Neural progenitor cell (in vitro differentiated cells): ENCODE data around the gene HEMGN. TPM values are rescaled to one million over a fixed set of nuclear protein-coding genes. Genes with fewer than 3 reads are reported as not detected.
A peak's percentile ranks its signal among the peaks of the same experiment; 100 is the strongest.

Experiments
- DNase-seq: peaks from one replicate; pipeline ENCODE4 v3.0.0-alpha.2; 2016; ENCODE audit warnings: low spot score
- H2AFZ ChIP-seq: fragments of 200-600 bp; sonication (generic); replicated peaks from 2 replicates; pipeline ENCODE4 v1.6.1; 2016; ENCODE audit warnings: antibody characterized with exemption
- H3F3A ChIP-seq: fragments of 200-600 bp; sonication (generic); 2 replicates; pipeline ENCODE4 v1.6.1; 2016; ENCODE audit warnings: antibody characterized with exemption, low read depth
- H3K27ac ChIP-seq: fragments of 200-600 bp; sonication (generic); 2 replicates; pipeline ENCODE4 v1.5.1; 2016; ENCODE audit warnings: mild to moderate bottlenecking
- H3K27me3 ChIP-seq: fragments of 200-600 bp; sonication (generic); 2 replicates; pipeline ENCODE4 v1.6.1; 2016; ENCODE audit warnings: mild to moderate bottlenecking, moderate library complexity
- H3K36me3 ChIP-seq: fragments of 200-600 bp; sonication (generic); 2 replicates; pipeline ENCODE4 v1.5.1; 2016
- H3K4me1 ChIP-seq: fragments of 200-600 bp; sonication (generic); 2 replicates; pipeline ENCODE4 v1.6.1; 2016; ENCODE audit warnings: mixed run types
- H3K4me2 ChIP-seq: fragments of 200-600 bp; sonication (generic); 2 replicates; pipeline ENCODE4 v1.6.1; 2016
- H3K4me3 ChIP-seq: fragments of 200-600 bp; sonication (generic); 2 replicates; pipeline ENCODE4 v1.5.1; 2016
- H3K79me2 ChIP-seq: fragments of 200-600 bp; sonication (generic); 2 replicates; pipeline ENCODE4 v1.6.1; 2016; ENCODE audit warnings: low read depth
- H3K9ac ChIP-seq: fragments of 200-600 bp; sonication (generic); 2 replicates; pipeline ENCODE4 v1.6.1; 2016
- H3K9me3 ChIP-seq: fragments of 200-600 bp; sonication (generic); 2 replicates; pipeline ENCODE4 v1.5.1; 2016; ENCODE audit warnings: low read depth
- H4K20me1 ChIP-seq: fragments of 200-600 bp; sonication (generic); 2 replicates; pipeline ENCODE4 v1.6.1; 2016; ENCODE audit warnings: low read depth
- H3K27ac Mint-ChIP-seq: 3 replicates; pipeline ENCODE4 v1.8.0; 2021; ENCODE audit warnings: mixed read lengths
- H3K27me3 Mint-ChIP-seq: 2 replicates; pipeline ENCODE4 v1.8.0; 2022; ENCODE audit warnings: low read depth, mild to moderate bottlenecking, inconsistent platforms, moderate library complexity, mixed read lengths; ENCODE audit not compliant: insufficient read depth
- H3K36me3 Mint-ChIP-seq: 3 replicates; pipeline ENCODE4 v1.8.0; 2021; ENCODE audit warnings: mixed read lengths
- H3K4me1 Mint-ChIP-seq: 3 replicates; pipeline ENCODE4 v1.8.0; 2021; ENCODE audit warnings: mixed read lengths
- H3K4me3 Mint-ChIP-seq: 3 replicates; pipeline ENCODE4 v1.8.0; 2021; ENCODE audit warnings: mild to moderate bottlenecking, moderate library complexity, mixed read lengths
- H3K9me3 Mint-ChIP-seq: 3 replicates; pipeline ENCODE4 v1.8.0; 2020; ENCODE audit warnings: mixed read lengths
- CTCF ChIP-seq: fragments of 200-600 bp; sonication (generic); IDR thresholded peaks from 2 replicates; pipeline ENCODE4 v1.5.1; 2017; ENCODE audit warnings: antibody characterized with exemption, mild to moderate bottlenecking
- EZH2 ChIP-seq: fragments of 200-600 bp; sonication (generic); IDR thresholded peaks from 2 replicates; pipeline ENCODE4 v1.6.1; 2017; ENCODE audit warnings: antibody characterized with exemption, mild to moderate bottlenecking, moderate library complexity
- EZH2phosphoT487 ChIP-seq: fragments of 200-600 bp; sonication (generic); IDR thresholded peaks from 2 replicates; pipeline ENCODE4 v1.6.1; 2017; ENCODE audit warnings: antibody characterized with exemption
- total RNA-seq: library from RNA; depleted of rRNA; stranded (reverse); fragments of >200 nt; gene quantifications from 2 replicates; pipeline ENCODE4 v1.2.3, GENCODE V29; 2015; ENCODE audit warnings: low replicate concordance

The HEMGN gene
- total RNA-seq, 1 donor from 2014 or later, result not detected

GRCh38 chr9:97972753-97973152 lies 34.8 kb upstream of the HEMGN start:
- peaks cover 6% of the 10 kb centered on the region for H3K27me3 Mint-ChIP-seq
- H3K4me3 Mint-ChIP-seq, result no peak overlapping the region
- peaks cover 100% of the 10 kb centered on the region for H3K27me3 ChIP-seq

GRCh38 chr9:97970165-97970564 lies 32.2 kb upstream of the HEMGN start:
- Mint-ChIP-seq H3K27ac (no peak overlapping the region), H3K4me3 (no peak overlapping the region), H3K9me3 (peaks cover 4% of the 10 kb centered on the region), H3K36me3 (no peaks in the 10 kb centered on the region), H3K4me1 (no peaks in the 10 kb centered on the region), H3K27me3 (peaks cover 6% of the 10 kb centered on the region)
- H3K4me2 ChIP-seq, result no peak overlapping the region
- no peak overlapping the region for H3K27ac ChIP-seq
- no peaks in the 10 kb centered on the region for H3K4me1 ChIP-seq
- no peak overlapping the region for H3K4me3 ChIP-seq
- no peak overlapping the region for H3K9ac ChIP-seq
- no peaks in the 10 kb centered on the region for H3K79me2 ChIP-seq
- no peaks in the 10 kb centered on the region for H4K20me1 ChIP-seq
- H2AFZ ChIP-seq, result no peak overlapping the region
- no peaks in the 10 kb centered on the region for H3F3A ChIP-seq
- H3K36me3 ChIP-seq, result no peaks in the 10 kb centered on the region
- no peaks in the 10 kb centered on the region for H3K9me3 ChIP-seq
- TF ChIP-seq CTCF, result no peak
- TF ChIP-seq EZH2phosphoT487, result no peak
- no peak for TF ChIP-seq EZH2
- no peak for DNase-seq
- peaks cover 100% of the 10 kb centered on the region for H3K27me3 ChIP-seq

More at GRCh38 chr9:97972753-97973152, 34.8 kb upstream of the HEMGN start:
- no peaks in the 10 kb centered on the region for H3K4me1 ChIP-seq
- no peak for DNase-seq
- H3K4me2 ChIP-seq, result no peak overlapping the region
- no peaks in the 10 kb centered on the region for H3K79me2 ChIP-seq
- no peaks in the 10 kb centered on the region for H3F3A ChIP-seq
- Mint-ChIP-seq H3K27ac (peak overlapping the region; percentile 18), H3K4me1 (no peaks in the 10 kb centered on the region), H3K36me3 (no peaks in the 10 kb centered on the region), H3K9me3 (peaks cover 8% of the 10 kb centered on the region)
- no peaks in the 10 kb centered on the region for H3K36me3 ChIP-seq
- no peak overlapping the region for H3K4me3 ChIP-seq
- no peaks in the 10 kb centered on the region for H4K20me1 ChIP-seq
- no peaks in the 10 kb centered on the region for H3K9me3 ChIP-seq
- no peak overlapping the region for H3K9ac ChIP-seq
- no peak overlapping the region for H3K27ac ChIP-seq
- no peak for TF ChIP-seq EZH2
- no peak for TF ChIP-seq EZH2phosphoT487
- TF ChIP-seq CTCF, result no peak
- no peak overlapping the region for H2AFZ ChIP-seq

- H3K27me3 ChIP-seq, result peaks cover 100% of the 10 kb centered on the region
- H3K4me2 ChIP-seq, result no peak overlapping the region
These were observed 31.0 kb upstream of the HEMGN start for GRCh38 chr9:97969014-97969413.

More at GRCh38 chr9:97969014-97969413, 31.0 kb upstream of the HEMGN start:
- Histone ChIP-seq H3K27ac (no peak overlapping the region), H3K4me3 (no peak overlapping the region), H3K4me1 (no peaks in the 10 kb centered on the region), H4K20me1 (no peaks in the 10 kb centered on the region), H3K36me3 (no peaks in the 10 kb centered on the region), H3K79me2 (no peaks in the 10 kb centered on the region), H3K9ac (no peak overlapping the region), H2AFZ (no peak overlapping the region), H3F3A (no peaks in the 10 kb centered on the region), H3K9me3 (no peaks in the 10 kb centered on the region)
- Mint-ChIP-seq H3K36me3 (no peaks in the 10 kb centered on the region), H3K27ac (no peak overlapping the region), H3K4me1 (no peaks in the 10 kb centered on the region), H3K27me3 (peaks cover 7% of the 10 kb centered on the region), H3K4me3 (no peak overlapping the region), H3K9me3 (peaks cover 2% of the 10 kb centered on the region)
- DNase-seq, result no peak
- no peak for TF ChIP-seq EZH2
- no peak for TF ChIP-seq EZH2phosphoT487
- no peak for TF ChIP-seq CTCF
